D721Med (cell line): Measurements from ENCODE around the gene ANKRD27.

Experiments
- DNase-seq: peaks from one replicate; pipeline ENCODE4 v3.0.0; 2011; ENCODE audit warnings: low spot score; ENCODE audit not compliant: insufficient read length
- FAIRE-seq: peaks from 2 replicates; lab custom pipeline; 2011; peaks lifted over from hg19 to GRCh38; lab: Jason Lieb, UNC
- TF ChIP-seq, protein P1 (sequence below): IDR thresholded peaks from 2 replicates; pipeline ENCODE4 v1.5.1; 2012; ENCODE audit warnings: mild to moderate bottlenecking, control low read depth; ENCODE audit not compliant: insufficient read depth; ENCODE audit errors: missing control alignments

Gene ANKRD27

DNA sequence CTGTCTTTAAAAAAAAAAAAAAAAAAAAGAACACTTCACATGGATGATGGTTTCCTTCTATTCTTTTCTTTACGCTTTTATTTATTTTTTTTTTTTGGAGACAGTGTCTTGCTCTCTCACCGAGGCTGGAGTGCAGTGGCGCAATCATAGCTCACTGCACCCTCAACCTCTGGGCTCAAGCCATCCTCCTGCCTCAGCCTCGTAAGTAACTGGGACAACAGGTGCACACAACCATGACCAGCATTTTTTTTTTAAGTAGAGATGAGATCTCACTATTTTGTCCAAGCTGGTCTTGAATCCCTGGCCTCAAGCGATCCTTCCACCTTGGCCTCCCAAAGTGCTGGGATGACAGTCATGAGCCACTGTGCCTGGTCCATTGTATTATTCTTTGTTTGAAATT lies 24.3 kb downstream of the ANKRD27 start:
- TF ChIP-seq, protein P1, sequence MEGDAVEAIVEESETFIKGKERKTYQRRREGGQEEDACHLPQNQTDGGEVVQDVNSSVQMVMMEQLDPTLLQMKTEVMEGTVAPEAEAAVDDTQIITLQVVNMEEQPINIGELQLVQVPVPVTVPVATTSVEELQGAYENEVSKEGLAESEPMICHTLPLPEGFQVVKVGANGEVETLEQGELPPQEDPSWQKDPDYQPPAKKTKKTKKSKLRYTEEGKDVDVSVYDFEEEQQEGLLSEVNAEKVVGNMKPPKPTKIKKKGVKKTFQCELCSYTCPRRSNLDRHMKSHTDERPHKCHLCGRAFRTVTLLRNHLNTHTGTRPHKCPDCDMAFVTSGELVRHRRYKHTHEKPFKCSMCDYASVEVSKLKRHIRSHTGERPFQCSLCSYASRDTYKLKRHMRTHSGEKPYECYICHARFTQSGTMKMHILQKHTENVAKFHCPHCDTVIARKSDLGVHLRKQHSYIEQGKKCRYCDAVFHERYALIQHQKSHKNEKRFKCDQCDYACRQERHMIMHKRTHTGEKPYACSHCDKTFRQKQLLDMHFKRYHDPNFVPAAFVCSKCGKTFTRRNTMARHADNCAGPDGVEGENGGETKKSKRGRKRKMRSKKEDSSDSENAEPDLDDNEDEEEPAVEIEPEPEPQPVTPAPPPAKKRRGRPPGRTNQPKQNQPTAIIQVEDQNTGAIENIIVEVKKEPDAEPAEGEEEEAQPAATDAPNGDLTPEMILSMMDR: no peak
- FAIRE-seq (no peak), DNase-seq (no peak)

DNA sequence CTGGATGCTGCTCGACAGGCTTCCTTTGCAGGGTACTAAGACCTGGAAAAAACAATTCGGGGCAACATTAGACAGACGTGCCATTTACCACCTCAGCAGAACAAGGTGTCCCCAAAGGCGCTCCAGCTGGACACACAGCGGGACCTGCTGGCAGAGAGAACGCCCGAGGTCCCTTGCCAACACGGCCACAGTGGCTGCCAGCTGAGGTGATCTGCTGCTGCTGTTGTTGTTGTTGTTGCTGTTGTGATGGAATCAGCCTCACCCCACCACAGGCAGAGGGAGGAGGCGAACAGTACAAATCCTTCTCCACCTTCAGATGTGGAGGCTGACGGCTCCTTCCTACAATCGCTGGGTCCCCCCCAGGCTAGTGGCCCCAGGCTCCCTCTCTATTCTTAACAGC lies 25.2 kb downstream of the ANKRD27 start:
- DNase-seq (no peak), FAIRE-seq (no peak)
- TF ChIP-seq, protein P1: no peak

DNA sequence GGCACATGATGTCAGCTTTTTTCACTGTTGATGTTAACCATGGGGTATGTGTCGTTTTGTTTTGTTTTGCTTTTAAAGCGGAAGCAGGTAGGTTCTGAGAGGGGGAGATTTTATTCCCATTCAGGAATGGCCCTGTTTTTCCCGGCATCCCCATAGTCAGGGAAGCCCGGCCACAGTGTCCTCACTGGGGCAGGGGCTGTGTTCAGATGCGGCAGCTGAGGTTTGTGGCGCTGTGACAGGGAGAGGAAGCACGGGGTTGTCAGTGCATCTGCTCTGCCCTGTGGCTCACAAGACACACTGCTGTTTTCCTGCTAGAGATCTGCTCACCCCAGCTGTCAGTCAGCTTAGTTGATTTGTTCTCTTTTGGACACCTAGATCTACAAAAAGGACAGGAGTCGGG lies 27.6 kb downstream of the ANKRD27 start:
- no peak for FAIRE-seq
- DNase-seq: no peak
- TF ChIP-seq, protein P1: no peak

- DNase-seq (no peak), FAIRE-seq (no peak)
- TF ChIP-seq, protein P1: no peak
Measured at GRCh38 chr19:32646556-32646955, 28.4 kb downstream of the ANKRD27 start.

- no peak for FAIRE-seq
- TF ChIP-seq, protein P1: no peak
- DNase-seq: no peak
Measured at GRCh38 chr19:32642771-32643170, 32.2 kb downstream of the ANKRD27 start.

GRCh38 chr19:32638625-32639024 lies 36.4 kb downstream of the ANKRD27 start:
- TF ChIP-seq, protein P1: no peak
- DNase-seq (no peak), FAIRE-seq (no peak)

DNA sequence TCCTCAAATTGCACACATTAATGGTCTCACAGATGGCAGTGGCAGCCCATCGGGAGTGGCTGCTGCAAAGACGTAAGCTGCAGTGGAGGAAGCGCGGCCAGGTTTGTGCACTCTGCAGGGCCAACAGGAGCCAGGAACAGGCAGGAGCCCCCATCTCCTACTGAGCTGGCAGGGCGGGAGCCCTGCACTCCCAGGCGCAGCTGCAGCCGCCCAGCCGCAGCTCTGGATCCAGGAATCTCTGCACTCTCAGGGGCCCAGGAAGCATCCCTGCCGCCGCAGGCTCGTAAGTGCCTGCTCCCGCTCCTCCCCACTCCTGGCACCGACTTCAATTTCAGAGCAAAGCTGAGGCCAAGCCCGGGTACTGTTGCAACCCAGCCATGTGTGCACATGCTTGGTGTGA lies 37.5 kb downstream of the ANKRD27 start:
- FAIRE-seq: no peak
- TF ChIP-seq, protein P1: no peak
- no peak for DNase-seq
